Measurements from ENCODE around the gene PAGE4.

The PAGE4 gene

DNA sequence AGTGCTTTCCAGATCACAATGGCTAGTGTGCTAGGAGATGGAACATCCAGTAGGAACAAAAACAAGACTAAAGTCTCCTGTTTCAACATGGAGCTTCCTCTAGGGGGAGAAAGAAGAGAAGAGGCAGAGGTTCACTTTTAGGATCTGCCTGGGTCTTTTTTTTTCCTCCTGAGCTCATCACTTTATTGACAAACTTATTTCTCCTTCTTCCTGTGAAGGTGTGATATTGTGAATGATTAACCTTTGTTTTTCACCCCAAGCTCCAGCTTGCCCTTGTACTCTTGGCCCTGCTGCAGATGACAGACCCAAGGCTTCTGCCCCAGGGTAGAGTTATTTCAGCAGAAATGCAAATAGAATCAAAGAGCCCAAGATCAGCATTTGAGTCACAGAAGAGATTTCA lies 13.5 kb downstream of the PAGE4 start:
- Histone ChIP-seq H3K4me1 (ENCODE audit: control insufficient read depth in 1 of 2, insufficient read depth in 2 of 2, low read length in 2 of 2) (no peaks in the 10 kb centered on the region), H3K36me3 (ENCODE audit: control insufficient read depth in 1 of 2, insufficient read depth in 2 of 2, low read length in 2 of 2) (no peaks in the 10 kb centered on the region), H3K27ac (ENCODE audit: low read depth, low read length) (no peak overlapping the region), H3K4me3 (ENCODE audit: low read depth in 1 of 2, low read length in 2 of 2) (no peak overlapping the region), H3K9me3 (ENCODE audit: control insufficient read depth in 1 of 2, low read length in 2 of 2) (no peaks in the 10 kb centered on the region), H3K27me3 (ENCODE audit: control insufficient read depth in 1 of 2, insufficient read depth in 2 of 2, low read length in 2 of 2) (no peaks in the 10 kb centered on the region), H3K9ac (ENCODE audit: low read depth in 1 of 2, low read length in 2 of 2) (no peak overlapping the region)

DNA sequence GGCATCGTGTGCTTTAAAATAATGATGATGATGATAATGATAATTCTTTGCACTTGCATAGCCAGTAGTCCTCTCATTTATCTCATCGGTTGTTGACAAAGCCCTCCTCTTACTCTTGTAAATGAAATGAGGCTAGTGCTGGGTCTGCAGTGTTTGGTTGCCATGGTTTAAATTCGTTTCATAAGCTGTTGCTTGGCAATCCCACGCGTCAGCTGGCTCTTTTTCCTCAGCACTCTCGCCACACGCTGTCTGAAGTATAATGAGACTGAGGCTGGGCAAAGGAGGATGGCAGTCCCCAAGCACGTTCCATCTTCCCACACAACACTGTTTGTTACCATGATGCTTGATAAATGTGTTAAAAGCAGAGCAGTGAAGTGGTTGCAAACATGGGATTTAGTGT lies 15.5 kb downstream of the PAGE4 start:
- H3K4me3 ChIP-seq (ENCODE audit: low read depth in 1 of 2, low read length in 2 of 2) = no peak overlapping the region
- no peak overlapping the region for H3K27ac ChIP-seq (ENCODE audit: low read depth, low read length)
- H3K9ac ChIP-seq (ENCODE audit: low read depth in 1 of 2, low read length in 2 of 2) = no peak overlapping the region
- H3K9me3 ChIP-seq (ENCODE audit: control insufficient read depth in 1 of 2, low read length in 2 of 2) = no peaks in the 10 kb centered on the region
- no peaks in the 10 kb centered on the region for H3K4me1 ChIP-seq (ENCODE audit: control insufficient read depth in 1 of 2, insufficient read depth in 2 of 2, low read length in 2 of 2)
- no peaks in the 10 kb centered on the region for H3K36me3 ChIP-seq (ENCODE audit: control insufficient read depth in 1 of 2, insufficient read depth in 2 of 2, low read length in 2 of 2)
- H3K27me3 ChIP-seq (ENCODE audit: control insufficient read depth in 1 of 2, insufficient read depth in 2 of 2, low read length in 2 of 2) = no peaks in the 10 kb centered on the region

DNA sequence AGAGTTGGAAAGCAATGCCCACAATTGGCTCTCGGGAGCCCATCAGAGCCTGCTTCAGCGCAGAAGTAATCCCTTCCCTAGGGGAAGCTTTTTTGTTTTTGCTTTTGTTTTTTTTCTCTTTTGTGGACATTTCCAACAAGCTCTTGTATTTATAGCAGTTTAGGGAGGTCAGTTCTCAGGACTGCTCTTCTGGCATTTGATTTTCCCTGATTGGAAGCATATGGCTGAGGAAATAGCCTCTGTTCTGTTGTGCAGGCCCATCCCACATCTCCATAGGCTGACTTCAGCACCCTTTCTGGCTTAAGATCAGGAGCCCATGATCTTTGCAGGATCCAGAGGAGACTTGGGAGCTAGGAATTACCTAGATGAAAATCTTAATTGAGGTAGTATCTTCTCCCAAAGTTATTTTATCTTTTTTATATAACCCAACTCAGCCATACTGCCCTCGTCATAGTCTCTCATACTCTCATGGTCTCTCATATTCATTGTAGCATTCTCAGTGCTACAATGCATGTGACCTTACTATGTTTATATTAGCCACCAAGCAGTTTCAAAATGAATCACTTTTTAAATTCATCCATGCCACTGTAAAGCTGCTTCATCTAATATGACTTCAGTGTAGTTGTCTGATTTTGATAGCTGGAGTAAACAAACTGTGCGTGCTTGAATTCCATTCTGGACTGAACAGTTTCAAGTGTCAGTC lies 16.7 kb downstream of the PAGE4 start:
- H3K27ac ChIP-seq (ENCODE audit: low read depth, low read length) = no peak overlapping the region
- no peak overlapping the region for H3K9ac ChIP-seq (ENCODE audit: low read depth in 1 of 2, low read length in 2 of 2)
- no peaks in the 10 kb centered on the region for H3K36me3 ChIP-seq (ENCODE audit: control insufficient read depth in 1 of 2, insufficient read depth in 2 of 2, low read length in 2 of 2)
- H3K27me3 ChIP-seq (ENCODE audit: control insufficient read depth in 1 of 2, insufficient read depth in 2 of 2, low read length in 2 of 2) = no peaks in the 10 kb centered on the region
- no peaks in the 10 kb centered on the region for H3K9me3 ChIP-seq (ENCODE audit: control insufficient read depth in 1 of 2, low read length in 2 of 2)
- H3K4me3 ChIP-seq (ENCODE audit: low read depth in 1 of 2, low read length in 2 of 2) = no peak overlapping the region
- no peaks in the 10 kb centered on the region for H3K4me1 ChIP-seq (ENCODE audit: control insufficient read depth in 1 of 2, insufficient read depth in 2 of 2, low read length in 2 of 2)

DNA sequence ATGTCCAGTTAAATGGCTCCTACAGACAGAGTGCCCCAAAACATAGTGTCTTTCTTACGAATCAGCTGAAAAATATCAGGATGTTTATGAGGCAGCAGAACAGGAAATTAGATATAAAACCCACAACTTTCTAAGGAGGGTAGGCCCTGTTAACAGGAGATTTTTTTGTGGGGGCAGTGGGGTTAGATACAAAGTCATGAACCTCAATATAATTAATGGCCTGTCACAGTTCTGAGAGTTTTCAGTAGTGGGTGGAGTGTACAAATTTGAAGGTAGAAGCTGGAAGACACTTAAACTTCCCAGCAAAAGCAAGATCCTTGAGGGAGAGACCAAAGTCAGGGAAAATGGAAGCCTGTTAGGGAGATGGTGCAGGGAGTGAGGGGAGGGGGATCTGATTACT lies 17.4 kb downstream of the PAGE4 start:
- no peaks in the 10 kb centered on the region for H3K9me3 ChIP-seq (ENCODE audit: control insufficient read depth in 1 of 2, low read length in 2 of 2)
- H3K4me3 ChIP-seq (ENCODE audit: low read depth in 1 of 2, low read length in 2 of 2) = no peak overlapping the region
- no peaks in the 10 kb centered on the region for H3K4me1 ChIP-seq (ENCODE audit: control insufficient read depth in 1 of 2, insufficient read depth in 2 of 2, low read length in 2 of 2)
- no peaks in the 10 kb centered on the region for H3K27me3 ChIP-seq (ENCODE audit: control insufficient read depth in 1 of 2, insufficient read depth in 2 of 2, low read length in 2 of 2)
- no peak overlapping the region for H3K27ac ChIP-seq (ENCODE audit: low read depth, low read length)
- no peak overlapping the region for H3K9ac ChIP-seq (ENCODE audit: low read depth in 1 of 2, low read length in 2 of 2)
- no peaks in the 10 kb centered on the region for H3K36me3 ChIP-seq (ENCODE audit: control insufficient read depth in 1 of 2, insufficient read depth in 2 of 2, low read length in 2 of 2)

DNA sequence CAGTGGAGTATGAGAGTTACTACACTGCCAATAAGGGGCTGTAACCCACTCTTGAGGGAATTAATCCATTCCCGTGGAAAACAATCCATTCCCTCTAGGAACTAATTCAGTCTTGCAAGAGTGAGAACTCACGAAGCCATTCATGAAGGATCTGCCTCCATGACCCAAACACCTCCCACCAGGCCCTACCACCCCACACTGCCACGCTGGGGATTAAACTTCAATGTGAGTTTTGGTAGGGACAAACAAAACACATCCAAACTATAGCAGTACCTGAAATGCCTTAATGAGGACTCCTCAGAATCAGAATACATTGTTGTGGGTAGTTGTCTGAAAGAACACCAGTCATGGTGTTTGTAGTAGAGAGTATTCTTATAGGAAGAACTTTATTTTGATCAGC lies 19.2 kb downstream of the PAGE4 start:
- no peak overlapping the region for H3K27ac ChIP-seq (ENCODE audit: low read depth, low read length)
- no peak overlapping the region for H3K4me3 ChIP-seq (ENCODE audit: low read depth in 1 of 2, low read length in 2 of 2)
- H3K9me3 ChIP-seq (ENCODE audit: control insufficient read depth in 1 of 2, low read length in 2 of 2) = no peaks in the 10 kb centered on the region
- H3K27me3 ChIP-seq (ENCODE audit: control insufficient read depth in 1 of 2, insufficient read depth in 2 of 2, low read length in 2 of 2) = no peaks in the 10 kb centered on the region
- H3K36me3 ChIP-seq (ENCODE audit: control insufficient read depth in 1 of 2, insufficient read depth in 2 of 2, low read length in 2 of 2) = no peaks in the 10 kb centered on the region
- H3K9ac ChIP-seq (ENCODE audit: low read depth in 1 of 2, low read length in 2 of 2) = no peak overlapping the region
- no peaks in the 10 kb centered on the region for H3K4me1 ChIP-seq (ENCODE audit: control insufficient read depth in 1 of 2, insufficient read depth in 2 of 2, low read length in 2 of 2)

DNA sequence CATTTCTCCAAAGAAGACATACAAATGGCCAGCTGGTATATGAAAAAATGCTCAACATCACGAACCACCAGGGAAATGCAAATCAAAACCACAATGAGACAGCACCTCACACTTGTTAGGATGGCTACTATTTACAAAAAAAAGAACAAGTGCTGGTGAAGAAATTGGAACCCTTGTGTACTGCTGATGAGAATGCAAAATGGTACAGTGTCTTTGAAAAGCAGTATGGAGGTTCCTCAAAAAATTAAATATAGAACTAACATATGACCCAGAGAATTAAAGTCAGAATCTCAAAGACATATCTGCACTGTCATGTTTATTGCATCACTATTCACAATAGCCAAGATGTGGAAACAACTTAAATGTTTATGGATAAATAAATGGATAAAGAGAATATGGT lies 20.9 kb downstream of the PAGE4 start:
- H3K4me3 ChIP-seq (ENCODE audit: low read depth in 1 of 2, low read length in 2 of 2) = no peak overlapping the region
- no peaks in the 10 kb centered on the region for H3K36me3 ChIP-seq (ENCODE audit: control insufficient read depth in 1 of 2, insufficient read depth in 2 of 2, low read length in 2 of 2)
- no peaks in the 10 kb centered on the region for H3K27me3 ChIP-seq (ENCODE audit: control insufficient read depth in 1 of 2, insufficient read depth in 2 of 2, low read length in 2 of 2)
- H3K9me3 ChIP-seq (ENCODE audit: control insufficient read depth in 1 of 2, low read length in 2 of 2) = no peaks in the 10 kb centered on the region
- H3K27ac ChIP-seq (ENCODE audit: low read depth, low read length) = no peak overlapping the region
- H3K9ac ChIP-seq (ENCODE audit: low read depth in 1 of 2, low read length in 2 of 2) = no peak overlapping the region
- H3K4me1 ChIP-seq (ENCODE audit: control insufficient read depth in 1 of 2, insufficient read depth in 2 of 2, low read length in 2 of 2) = no peaks in the 10 kb centered on the region

DNA sequence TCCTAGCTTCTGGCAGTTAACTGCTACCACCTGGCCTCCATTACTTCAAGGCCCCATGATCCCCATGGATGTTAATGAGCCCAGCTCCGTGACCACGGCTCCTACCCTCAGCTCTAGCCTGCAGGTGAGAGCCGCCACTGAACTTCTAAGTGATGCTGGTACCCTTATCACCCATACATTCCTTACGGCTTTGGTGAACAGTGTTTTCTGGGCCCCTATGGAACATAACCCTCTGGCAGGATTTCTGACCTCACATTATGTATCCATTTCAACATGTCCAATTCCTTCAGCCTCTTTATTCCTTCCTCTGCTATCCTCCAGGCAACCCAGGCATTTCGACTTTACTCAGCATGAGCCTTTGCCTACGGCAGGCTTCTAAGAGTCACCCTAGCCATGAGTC lies 24.6 kb downstream of the PAGE4 start:
- no peaks in the 10 kb centered on the region for H3K27me3 ChIP-seq (ENCODE audit: control insufficient read depth in 1 of 2, insufficient read depth in 2 of 2, low read length in 2 of 2)
- H3K4me1 ChIP-seq (ENCODE audit: control insufficient read depth in 1 of 2, insufficient read depth in 2 of 2, low read length in 2 of 2) = no peaks in the 10 kb centered on the region
- H3K4me3 ChIP-seq (ENCODE audit: low read depth in 1 of 2, low read length in 2 of 2) = no peak overlapping the region
- H3K36me3 ChIP-seq (ENCODE audit: control insufficient read depth in 1 of 2, insufficient read depth in 2 of 2, low read length in 2 of 2) = no peaks in the 10 kb centered on the region
- H3K9me3 ChIP-seq (ENCODE audit: control insufficient read depth in 1 of 2, low read length in 2 of 2) = no peaks in the 10 kb centered on the region
- no peak overlapping the region for H3K27ac ChIP-seq (ENCODE audit: low read depth, low read length)
- no peak overlapping the region for H3K9ac ChIP-seq (ENCODE audit: low read depth in 1 of 2, low read length in 2 of 2)

DNA sequence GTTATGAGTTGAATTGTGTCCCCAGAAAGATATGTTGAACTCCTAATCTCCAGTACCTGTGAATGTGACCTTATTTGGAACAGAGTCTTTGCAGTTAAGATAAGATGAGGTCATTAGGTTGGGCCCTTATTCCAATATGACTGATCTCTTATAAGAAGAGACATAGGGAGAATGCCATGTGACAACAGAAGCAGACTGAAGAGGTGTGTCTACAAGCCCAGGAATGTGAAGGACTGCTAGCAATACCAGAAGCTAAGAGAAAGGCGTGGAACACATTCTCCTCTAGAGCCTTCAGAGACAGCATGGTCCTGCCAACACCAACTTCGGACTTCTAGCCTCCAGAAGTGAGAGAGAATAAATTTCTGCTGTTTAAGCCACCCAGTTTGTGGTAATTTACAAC lies 27.7 kb downstream of the PAGE4 start:
- no peaks in the 10 kb centered on the region for H3K4me1 ChIP-seq (ENCODE audit: control insufficient read depth in 1 of 2, insufficient read depth in 2 of 2, low read length in 2 of 2)
- no peaks in the 10 kb centered on the region for H3K27me3 ChIP-seq (ENCODE audit: control insufficient read depth in 1 of 2, insufficient read depth in 2 of 2, low read length in 2 of 2)
- H3K4me3 ChIP-seq (ENCODE audit: low read depth in 1 of 2, low read length in 2 of 2) = no peak overlapping the region
- no peak overlapping the region for H3K9ac ChIP-seq (ENCODE audit: low read depth in 1 of 2, low read length in 2 of 2)
- H3K27ac ChIP-seq (ENCODE audit: low read depth, low read length) = no peak overlapping the region
- H3K36me3 ChIP-seq (ENCODE audit: control insufficient read depth in 1 of 2, insufficient read depth in 2 of 2, low read length in 2 of 2) = no peaks in the 10 kb centered on the region
- H3K9me3 ChIP-seq (ENCODE audit: control insufficient read depth in 1 of 2, low read length in 2 of 2) = no peaks in the 10 kb centered on the region

DNA sequence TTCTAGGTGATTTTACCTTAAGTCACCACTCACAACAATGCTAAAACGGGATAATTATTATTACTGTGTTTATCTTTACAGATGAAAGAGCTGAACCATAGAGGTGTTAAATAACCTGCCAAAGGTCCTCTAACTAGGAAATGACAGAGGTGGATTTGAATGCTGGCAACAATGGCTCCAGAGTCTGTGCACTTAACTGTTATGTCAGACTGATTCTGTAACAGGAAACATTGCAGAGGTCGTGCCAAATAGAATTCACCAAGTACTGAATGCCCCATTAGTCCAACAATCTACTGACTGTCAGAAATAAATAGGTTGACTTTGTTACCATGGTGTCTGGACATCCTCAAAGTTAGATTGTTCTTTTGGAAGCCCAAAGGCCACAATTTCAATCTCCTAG lies 29.2 kb downstream of the PAGE4 start:
- Histone ChIP-seq H3K4me1 (ENCODE audit: control insufficient read depth in 1 of 2, insufficient read depth in 2 of 2, low read length in 2 of 2) (no peaks in the 10 kb centered on the region), H3K9ac (ENCODE audit: low read depth in 1 of 2, low read length in 2 of 2) (no peak overlapping the region), H3K27me3 (ENCODE audit: control insufficient read depth in 1 of 2, insufficient read depth in 2 of 2, low read length in 2 of 2) (no peaks in the 10 kb centered on the region), H3K36me3 (ENCODE audit: control insufficient read depth in 1 of 2, insufficient read depth in 2 of 2, low read length in 2 of 2) (no peaks in the 10 kb centered on the region), H3K9me3 (ENCODE audit: control insufficient read depth in 1 of 2, low read length in 2 of 2) (no peaks in the 10 kb centered on the region), H3K4me3 (ENCODE audit: low read depth in 1 of 2, low read length in 2 of 2) (no peak overlapping the region), H3K27ac (ENCODE audit: low read depth, low read length) (no peak overlapping the region)

DNA sequence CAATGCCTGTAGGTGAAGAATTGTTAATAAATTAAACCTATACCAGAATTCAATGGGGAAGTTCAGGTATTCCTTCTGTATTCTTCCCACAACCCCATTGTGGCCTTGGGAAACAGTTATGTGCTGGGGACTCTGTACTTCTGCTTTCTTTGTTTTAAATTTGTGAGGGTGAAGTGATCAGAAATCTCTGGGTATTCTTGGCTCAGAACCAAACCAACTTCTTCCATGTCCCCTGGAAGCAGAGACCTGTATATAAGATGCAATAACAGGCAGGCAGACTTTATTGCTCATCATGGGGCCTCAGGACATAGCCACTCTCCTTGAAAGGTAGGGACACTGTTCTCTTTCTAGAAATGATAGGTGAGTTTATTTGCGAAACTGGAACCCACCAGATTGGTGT lies 30.4 kb downstream of the PAGE4 start:
- no peak overlapping the region for H3K27ac ChIP-seq (ENCODE audit: low read depth, low read length)
- no peaks in the 10 kb centered on the region for H3K4me1 ChIP-seq (ENCODE audit: control insufficient read depth in 1 of 2, insufficient read depth in 2 of 2, low read length in 2 of 2)
- H3K9ac ChIP-seq (ENCODE audit: low read depth in 1 of 2, low read length in 2 of 2) = no peak overlapping the region
- H3K9me3 ChIP-seq (ENCODE audit: control insufficient read depth in 1 of 2, low read length in 2 of 2) = no peaks in the 10 kb centered on the region
- no peak overlapping the region for H3K4me3 ChIP-seq (ENCODE audit: low read depth in 1 of 2, low read length in 2 of 2)
- no peaks in the 10 kb centered on the region for H3K36me3 ChIP-seq (ENCODE audit: control insufficient read depth in 1 of 2, insufficient read depth in 2 of 2, low read length in 2 of 2)
- no peaks in the 10 kb centered on the region for H3K27me3 ChIP-seq (ENCODE audit: control insufficient read depth in 1 of 2, insufficient read depth in 2 of 2, low read length in 2 of 2)

All from duodenal mucosa (tissue), 2 donors.